Heart right ventricle (tissue), 16 donors: ENCODE measurements around the gene ITPR2. TPM values are rescaled to one million over a fixed set of nuclear protein-coding genes. Genes with fewer than 3 reads are reported as not detected.
A peak's percentile ranks its signal among the peaks of the same experiment; 100 is the strongest.

ENCODE experiments used
- ATAC-seq, 8 donors: fragments of 200-7000 bp; cut with Tn5 transposase; one replicate each; pipeline ENCODE4 v1.9.1; 2020; ENCODE audit warnings: mild to moderate bottlenecking in 8 of 8, moderate library complexity in 8 of 8, moderate number of reproducible peaks in 1 of 8
- DNase-seq, 2 donors: peaks; one replicate each; pipeline ENCODE4 v3.0.0-alpha.2; 2020
- H3K27ac ChIP-seq, 10 donors: fragments of 200-600 bp; sonication (generic) in 2 of 10; one replicate each; pipeline versions ENCODE4 v1.5.0 to v1.8.0; 2020 to 2022; ENCODE audit warnings: mild to moderate bottlenecking in 3 of 10
- H3K27me3 ChIP-seq, 7 donors: fragments of 200-600 bp; one replicate each; pipeline ENCODE4 v1.8.0; 2021 to 2022; ENCODE audit warnings: mild to moderate bottlenecking in 2 of 7
- H3K36me3 ChIP-seq, 9 donors: fragments of 200-600 bp; sonication (generic) in 1 of 9; one replicate each; pipeline versions ENCODE4 v1.5.0 to v1.8.0; 2020 to 2022; ENCODE audit warnings: mild to moderate bottlenecking in 2 of 9
- H3K4me1 ChIP-seq, 9 donors: fragments of 200-600 bp; sonication (generic) in 1 of 9; one replicate each; pipeline versions ENCODE4 v1.5.0 to v1.8.0; 2020 to 2022; ENCODE audit warnings: mild to moderate bottlenecking in 4 of 9
- H3K4me3 ChIP-seq, 10 donors: fragments of 200-600 bp; sonication (generic) in 2 of 10; one replicate each; pipeline versions ENCODE4 v1.5.0 to v1.8.0; 2020 to 2022; ENCODE audit warnings: mild to moderate bottlenecking in 7 of 10, moderate library complexity in 2 of 10
- H3K9me3 ChIP-seq, 11 donors: fragments of 200-600 bp in 10 of 11; sonication (generic) in 2 of 11; one replicate each; pipeline versions ENCODE4 v1.5.0 to v1.8.0; 2013 to 2022; ENCODE audit warnings: mild to moderate bottlenecking in 2 of 11, control low read depth in 1 of 11, moderate library complexity in 1 of 11
- WGBS, 2 donors: extraction: QIAGEN DNeasy Blood & Tissue Kit; methylation state at CpG; one replicate each; pipeline ENCODE4 v1.1.7; 2013; ENCODE audit warnings: inconsistent platforms in 1 of 2; 5-methylcytosine and 5-hydroxymethylcytosine counted together
- intact Hi-C, 10 donors: fragments of 100-400 bp; cut with DNase I; formaldehyde crosslinking; loops; one replicate each; pipeline versions ENCODE4 v1.11.1 to v1.14.2; 2022
- polyA plus RNA-seq, 2 donors: library from polyadenylated mRNA; stranded (reverse); fragments of 200-250 nt; gene quantifications; one replicate each; pipeline ENCODE4 v1.2.3, GENCODE V29; 2013
- total RNA-seq, 10 donors: library from RNA; stranded (reverse); fragmentation: NEBNext Ultra II Directional in 3 of 10; extraction: Animal tissue kit (Norgen Biotek cat#: 25700) in 3 of 10; gene quantifications; one replicate each; pipeline versions ENCODE4 v1.2.1 to v1.2.4, GENCODE V29; 2021 to 2023
- TF ChIP-seq, protein P1 (sequence below), 9 donors: fragments of 200-600 bp; sonication (generic) in 2 of 9; IDR thresholded peaks; one replicate each; pipeline versions ENCODE4 v1.5.0 to v1.8.0; 2021 to 2022; ENCODE audit warnings: antibody characterized with exemption in 9 of 9, mild to moderate bottlenecking in 5 of 9, moderate library complexity in 1 of 9
- donor health status: Arrhythmogenic right ventricular cardiomyopathy.
- donor health status: ischemic (EF 13 %, LVEDD 7.1; RV severe dilation, severe dysfunction).
- donor health status: healthy with polysubstance abuse.
- donor health status: DM: no; HTN: yes; CAD: no.
- donor health status: DM: no; HTN: no; CAD: no.
- donor health status: ischemic (EF 25% LVEDD 6.9; RV normal size, moderate dysfunction).
- donor health status: ischemic (EF 25% LVEDD 5.7; RV mildly dilated, moderate dysfunction).
- donor health status: healthy.
- donor health status: DM: yes; HTN: yes; CAD: no.
- donor health status: Ischemic cardiomyopathy.
- donor health status: ischemic (EF 35%, LVEDD 5.7; RV mildly dilated, moderate dysfunction).
- donor health status: nonischemic (EF 11% LVEDD 7.7; RV severe dilation, severe dysfunction).
- donor health status: DM: yes; HTN: yes; CAD: no.
- donor health status: PGD.
- donor health status: ischemic (EF 29% LVEDD 5.4; RV normal size, mild dysfunction).
- donor health status: nonischemic (EF 23%, LVEDD 6.1; RV moderate dilation, normal function).

Gene ITPR2
- total and polyA plus RNA-seq, 12 donors = 2.0 to 18.9 (median 14.3) TPM

- Histone ChIP-seq H3K4me1 (peaks cover 0 to 26% (median 0%) of the 10 kb centered on the region in 9 donors), H3K4me3 (no peak overlapping the region), H3K27me3 (no peaks in the 10 kb centered on the region), H3K36me3 (peaks cover 0 to 32% (median 4%) of the 10 kb centered on the region in 9 donors), H3K27ac (no peak overlapping the region), H3K9me3 (no peaks in the 10 kb centered on the region)
- TF ChIP-seq, protein P1, sequence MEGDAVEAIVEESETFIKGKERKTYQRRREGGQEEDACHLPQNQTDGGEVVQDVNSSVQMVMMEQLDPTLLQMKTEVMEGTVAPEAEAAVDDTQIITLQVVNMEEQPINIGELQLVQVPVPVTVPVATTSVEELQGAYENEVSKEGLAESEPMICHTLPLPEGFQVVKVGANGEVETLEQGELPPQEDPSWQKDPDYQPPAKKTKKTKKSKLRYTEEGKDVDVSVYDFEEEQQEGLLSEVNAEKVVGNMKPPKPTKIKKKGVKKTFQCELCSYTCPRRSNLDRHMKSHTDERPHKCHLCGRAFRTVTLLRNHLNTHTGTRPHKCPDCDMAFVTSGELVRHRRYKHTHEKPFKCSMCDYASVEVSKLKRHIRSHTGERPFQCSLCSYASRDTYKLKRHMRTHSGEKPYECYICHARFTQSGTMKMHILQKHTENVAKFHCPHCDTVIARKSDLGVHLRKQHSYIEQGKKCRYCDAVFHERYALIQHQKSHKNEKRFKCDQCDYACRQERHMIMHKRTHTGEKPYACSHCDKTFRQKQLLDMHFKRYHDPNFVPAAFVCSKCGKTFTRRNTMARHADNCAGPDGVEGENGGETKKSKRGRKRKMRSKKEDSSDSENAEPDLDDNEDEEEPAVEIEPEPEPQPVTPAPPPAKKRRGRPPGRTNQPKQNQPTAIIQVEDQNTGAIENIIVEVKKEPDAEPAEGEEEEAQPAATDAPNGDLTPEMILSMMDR (IDR thresholded peaks at IDR 0.05) = no peak
- DNase-seq = no peak
- no peak for ATAC-seq
- intact Hi-C loops = no loop called here
- whole genome bisulfite sequencing, 2 donors = 88 to 100% methylated on average over 1 of the region's 1 CpG
Observed at GRCh38 chr12:26461776-26462175, 371.2 kb downstream of the ITPR2 start.

DNA sequence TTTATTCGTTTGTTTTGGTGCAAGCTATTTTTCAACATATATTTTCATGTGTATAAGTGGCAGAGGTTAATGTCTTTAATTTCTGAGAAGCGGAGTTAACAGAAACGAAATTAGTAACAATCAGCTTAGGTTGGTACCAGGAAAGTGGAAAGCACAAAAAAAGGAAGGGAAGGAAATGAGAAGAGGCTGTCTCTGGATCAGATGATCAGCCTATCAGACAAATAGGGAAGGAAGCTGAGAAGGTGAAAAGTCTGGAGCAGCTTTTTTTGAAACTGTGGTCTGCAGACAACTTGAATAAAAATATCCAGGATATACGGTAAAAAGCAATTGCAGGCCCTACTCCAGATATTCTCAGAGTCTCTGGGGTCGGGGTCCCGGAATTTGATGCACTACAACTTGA is 372.6 kb downstream of the ITPR2 start:
- intact Hi-C loops = no loop called here
- no peak for DNase-seq
- Histone ChIP-seq H3K9me3 (no peaks in the 10 kb centered on the region), H3K36me3 (peaks cover 0 to 32% (median 4%) of the 10 kb centered on the region in 9 donors), H3K27me3 (no peaks in the 10 kb centered on the region), H3K4me3 (no peak overlapping the region), H3K4me1 (peaks cover 0 to 37% (median 6%) of the 10 kb centered on the region in 9 donors), H3K27ac (peak overlapping the region in 1 of 10 donors; percentile 24)
- no peak for ATAC-seq
- WGBS, 2 donors = 90 to 91% methylated on average over 6 of the region's 6 CpGs
- TF ChIP-seq, protein P1 (IDR thresholded peaks at IDR 0.05) = no peak

DNA sequence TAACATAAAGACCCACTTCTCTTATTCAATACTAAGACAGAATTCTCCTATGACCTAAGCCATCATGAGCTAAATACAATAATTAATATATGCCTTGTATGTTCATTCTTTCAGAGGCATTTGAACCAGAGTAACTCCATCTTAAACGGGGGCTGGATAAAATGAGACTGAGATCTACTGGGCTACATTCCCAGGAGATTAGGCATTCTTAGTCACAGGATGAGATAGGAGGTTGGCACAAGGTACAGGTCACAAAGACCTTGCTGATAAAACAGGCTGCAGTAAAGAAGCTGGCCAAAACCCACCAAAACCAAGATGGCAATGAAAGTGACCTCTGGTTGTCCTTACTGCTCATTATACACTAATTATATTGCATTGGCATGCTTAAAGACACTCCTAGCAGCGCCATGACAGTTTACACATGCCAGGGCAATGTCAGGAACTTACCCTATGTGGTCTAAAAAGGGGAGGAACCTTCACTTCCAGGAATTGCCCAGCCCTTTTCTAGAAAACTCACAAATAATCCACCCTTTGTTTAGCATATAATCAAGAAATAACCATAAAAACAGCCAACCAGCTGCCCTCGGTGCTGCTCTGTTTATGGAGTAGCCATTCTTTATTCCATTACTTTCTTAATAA is 376.9 kb downstream of the ITPR2 start:
- Histone ChIP-seq H3K4me3 (no peak overlapping the region), H3K9me3 (no peaks in the 10 kb centered on the region), H3K27ac (peak overlapping the region in 7 of 10 donors; percentile 21 to 70 (median 31)), H3K36me3 (peaks cover 0 to 24% (median 4%) of the 10 kb centered on the region in 9 donors), H3K27me3 (no peaks in the 10 kb centered on the region), H3K4me1 (peaks cover 0 to 43% (median 11%) of the 10 kb centered on the region in 9 donors)
- intact Hi-C loops = loop anchor here in 1 of 10 donors (10.0 kb wide), 1 partner anchor 89 kb away; no protein-coding TSS in a partner anchor
- ATAC-seq = peak in 4 of 8 donors; percentile 39 to 75 (median 56)
- TF ChIP-seq, protein P1 (IDR thresholded peaks at IDR 0.05) = no peak
- no peak for DNase-seq
- 55 to 63% methylated on average over 3 of the region's 3 CpGs for WGBS, 2 donors

DNA sequence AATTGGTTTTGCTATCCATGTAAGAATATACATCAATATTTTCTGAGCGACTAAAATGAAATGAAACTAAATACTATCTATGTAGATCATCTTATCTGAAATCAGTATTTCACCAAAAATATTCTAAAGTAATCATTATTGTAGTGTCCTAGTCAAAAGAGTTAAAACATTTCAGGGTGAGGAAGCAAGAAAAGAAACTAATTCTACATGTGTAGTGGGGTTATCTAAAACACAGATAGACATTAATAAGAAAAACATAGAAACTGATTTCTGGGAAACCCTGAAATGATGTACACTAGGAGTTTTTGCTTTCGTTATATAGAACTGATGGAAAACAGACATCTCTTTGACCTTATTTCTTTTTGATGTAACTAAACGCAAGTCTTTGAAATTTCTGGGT is 379.7 kb downstream of the ITPR2 start:
- intact Hi-C loops = loop anchor here in 1 of 10 donors (10.0 kb wide), 1 partner anchor 92 kb away; no protein-coding TSS in a partner anchor
- no peaks in the 10 kb centered on the region for H3K9me3 ChIP-seq
- DNase-seq (no peak), ATAC-seq (no peak)
- TF ChIP-seq, protein P1 (IDR thresholded peaks at IDR 0.05) = no peak
- WGBS, 2 donors = 92 to 96% methylated on average over 3 of the region's 3 CpGs
- no peaks in the 10 kb centered on the region for H3K27me3 ChIP-seq
- H3K4me3 ChIP-seq = no peak overlapping the region
- H3K27ac ChIP-seq = no peak overlapping the region
- H3K36me3 ChIP-seq = peaks cover 0 to 15% (median 4%) of the 10 kb centered on the region in 9 donors
- H3K4me1 ChIP-seq = peaks cover 0 to 32% (median 11%) of the 10 kb centered on the region in 9 donors
